ENCODE data around the gene CADM1.

GRCh38 chr11:115202900-115203552 lies 301.2 kb downstream of the CADM1 start:
- TF ChIP-seq CTCF (IDR thresholded peaks at IDR 0.05; ENCODE audit: low read depth, low read length) = no peak
- TF ChIP-seq EZH2phosphoT487 (IDR thresholded peaks at IDR 0.05; ENCODE audit: low read depth) = no peak

Measured in OCI-LY3 (cell line).